ENCODE measurements around the gene RAET1G.
"Not testable (repeated sequence)": the region's sequence is repeated elsewhere in the genome, so short reads cannot be mapped to it uniquely, and the experiment has no call there.

DNA sequence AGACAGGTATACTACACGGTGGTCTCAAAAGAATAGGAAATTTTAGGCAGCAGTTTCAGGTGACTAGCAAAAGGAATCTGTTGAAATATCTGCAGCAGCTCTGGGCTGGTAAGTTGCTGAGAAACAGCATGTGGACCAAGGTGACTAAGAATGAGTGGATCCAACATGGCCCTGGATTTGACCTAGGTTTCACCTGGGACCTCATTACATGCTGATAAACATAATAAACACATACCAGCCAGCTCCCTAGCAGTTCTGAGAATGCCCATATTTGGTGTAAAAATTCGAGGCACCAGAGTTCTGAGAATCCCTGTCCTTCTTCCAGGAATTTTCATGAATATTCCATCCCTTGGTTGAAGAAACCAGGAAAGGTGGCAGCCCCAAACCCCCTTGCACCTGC is 30.5 kb upstream of the RAET1G start:
- TF ChIP-seq, protein P1, sequence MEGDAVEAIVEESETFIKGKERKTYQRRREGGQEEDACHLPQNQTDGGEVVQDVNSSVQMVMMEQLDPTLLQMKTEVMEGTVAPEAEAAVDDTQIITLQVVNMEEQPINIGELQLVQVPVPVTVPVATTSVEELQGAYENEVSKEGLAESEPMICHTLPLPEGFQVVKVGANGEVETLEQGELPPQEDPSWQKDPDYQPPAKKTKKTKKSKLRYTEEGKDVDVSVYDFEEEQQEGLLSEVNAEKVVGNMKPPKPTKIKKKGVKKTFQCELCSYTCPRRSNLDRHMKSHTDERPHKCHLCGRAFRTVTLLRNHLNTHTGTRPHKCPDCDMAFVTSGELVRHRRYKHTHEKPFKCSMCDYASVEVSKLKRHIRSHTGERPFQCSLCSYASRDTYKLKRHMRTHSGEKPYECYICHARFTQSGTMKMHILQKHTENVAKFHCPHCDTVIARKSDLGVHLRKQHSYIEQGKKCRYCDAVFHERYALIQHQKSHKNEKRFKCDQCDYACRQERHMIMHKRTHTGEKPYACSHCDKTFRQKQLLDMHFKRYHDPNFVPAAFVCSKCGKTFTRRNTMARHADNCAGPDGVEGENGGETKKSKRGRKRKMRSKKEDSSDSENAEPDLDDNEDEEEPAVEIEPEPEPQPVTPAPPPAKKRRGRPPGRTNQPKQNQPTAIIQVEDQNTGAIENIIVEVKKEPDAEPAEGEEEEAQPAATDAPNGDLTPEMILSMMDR (conservative IDR thresholded peaks at IDR 0.05; ENCODE audit: low read length): not testable (repeated sequence)
- TF ChIP-seq EZH2phosphoT487 (IDR thresholded peaks at IDR 0.05; ENCODE audit: borderline replicate concordance, low read depth, low read length): not testable (repeated sequence)

All from OCI-LY7 (cell line).